ENCODE data around the gene CTNNA1.
"Not testable (repeated sequence)": the region's sequence is repeated elsewhere in the genome, so short reads cannot be mapped to it uniquely, and the experiment has no call there.

CTNNA1 gene

DNA sequence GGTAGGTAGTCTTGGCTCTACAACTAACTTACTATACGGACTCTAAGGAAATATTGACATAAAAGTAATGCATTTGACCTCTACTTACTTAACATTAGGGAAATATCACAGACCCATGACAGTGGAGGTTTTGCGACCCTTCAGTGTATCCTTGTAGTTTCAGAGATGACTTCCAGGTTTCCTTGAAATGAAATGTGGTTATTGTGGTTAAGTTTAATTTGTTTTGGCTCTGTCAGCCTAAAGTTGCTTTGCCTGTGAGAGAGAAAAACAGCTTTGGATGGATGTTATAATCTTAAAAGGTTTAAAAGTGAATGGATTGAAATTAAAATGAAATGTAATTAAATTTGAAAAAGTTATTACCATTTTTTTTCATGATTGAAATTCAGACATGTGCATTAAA is 79.0 kb downstream of the CTNNA1 start:
- no peaks in the 10 kb centered on the region for H3K79me2 ChIP-seq (ENCODE audit: insufficient read depth, low read length)
- no peaks in the 10 kb centered on the region for H3F3A ChIP-seq (ENCODE audit: low read depth)
- H3K4me1 ChIP-seq (ENCODE audit: insufficient read depth, low read length, poor library complexity, severe bottlenecking): peaks cover 14% of the 10 kb centered on the region
- H3K36me3 ChIP-seq (ENCODE audit: insufficient read depth, low read length): peaks cover 8% of the 10 kb centered on the region; the same call in 1 of the 2 replicates
- H3K4me2 ChIP-seq (ENCODE audit: low read depth, low read length, poor library complexity, severe bottlenecking): peak overlapping the region; percentile 2
- peaks cover 6% of the 10 kb centered on the region for H4K20me1 ChIP-seq (ENCODE audit: insufficient read depth, low read length, poor library complexity, severe bottlenecking)
- H3K4me3 ChIP-seq (ENCODE audit: low read length, poor library complexity, severe bottlenecking): no peak overlapping the region
- H3K9me3 ChIP-seq (ENCODE audit: insufficient read depth, low read depth, low read length): no peaks in the 10 kb centered on the region
- no peak overlapping the region for H2AFZ ChIP-seq (ENCODE audit: low read length)
- TF ChIP-seq EZH2phosphoT487 (IDR thresholded peaks at IDR 0.05; ENCODE audit: borderline replicate concordance): no peak
- TF ChIP-seq, protein P1, sequence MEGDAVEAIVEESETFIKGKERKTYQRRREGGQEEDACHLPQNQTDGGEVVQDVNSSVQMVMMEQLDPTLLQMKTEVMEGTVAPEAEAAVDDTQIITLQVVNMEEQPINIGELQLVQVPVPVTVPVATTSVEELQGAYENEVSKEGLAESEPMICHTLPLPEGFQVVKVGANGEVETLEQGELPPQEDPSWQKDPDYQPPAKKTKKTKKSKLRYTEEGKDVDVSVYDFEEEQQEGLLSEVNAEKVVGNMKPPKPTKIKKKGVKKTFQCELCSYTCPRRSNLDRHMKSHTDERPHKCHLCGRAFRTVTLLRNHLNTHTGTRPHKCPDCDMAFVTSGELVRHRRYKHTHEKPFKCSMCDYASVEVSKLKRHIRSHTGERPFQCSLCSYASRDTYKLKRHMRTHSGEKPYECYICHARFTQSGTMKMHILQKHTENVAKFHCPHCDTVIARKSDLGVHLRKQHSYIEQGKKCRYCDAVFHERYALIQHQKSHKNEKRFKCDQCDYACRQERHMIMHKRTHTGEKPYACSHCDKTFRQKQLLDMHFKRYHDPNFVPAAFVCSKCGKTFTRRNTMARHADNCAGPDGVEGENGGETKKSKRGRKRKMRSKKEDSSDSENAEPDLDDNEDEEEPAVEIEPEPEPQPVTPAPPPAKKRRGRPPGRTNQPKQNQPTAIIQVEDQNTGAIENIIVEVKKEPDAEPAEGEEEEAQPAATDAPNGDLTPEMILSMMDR (conservative IDR thresholded peaks at IDR 0.05; ENCODE audit: low read length): no peak
- no peak overlapping the region for H3K9ac ChIP-seq (ENCODE audit: low read depth, low read length, poor library complexity, severe bottlenecking)
- H3K9me2 ChIP-seq (replicated peaks; ENCODE audit: low read depth, low read length): no peaks in the 10 kb centered on the region
- H3K27me3 ChIP-seq (ENCODE audit: insufficient read depth, low read length, poor library complexity, severe bottlenecking): no peaks in the 10 kb centered on the region

DNA sequence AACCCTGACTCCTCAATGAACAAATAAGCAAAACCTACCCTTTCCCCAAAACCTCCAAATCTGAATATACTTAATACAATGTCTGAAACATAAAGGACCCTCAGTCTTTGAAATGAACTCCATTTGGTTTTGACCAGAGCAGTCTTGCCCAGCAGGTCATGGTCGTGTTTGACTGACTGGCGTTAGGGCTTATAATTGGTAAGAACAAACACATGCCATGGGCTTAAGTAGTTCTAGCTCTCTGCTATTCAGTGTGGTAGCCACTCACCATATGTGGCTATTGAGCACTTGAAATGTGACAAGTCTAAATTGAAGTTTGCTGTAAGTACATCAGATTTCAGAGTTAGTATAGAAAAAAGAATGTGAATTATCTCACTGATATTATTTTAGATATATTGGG is 79.9 kb downstream of the CTNNA1 start:
- H3K27me3 ChIP-seq (ENCODE audit: insufficient read depth, low read length, poor library complexity, severe bottlenecking): no peaks in the 10 kb centered on the region
- H3F3A ChIP-seq (ENCODE audit: low read depth): no peaks in the 10 kb centered on the region
- no peak overlapping the region for H3K4me3 ChIP-seq (ENCODE audit: low read length, poor library complexity, severe bottlenecking)
- no peaks in the 10 kb centered on the region for H3K9me2 ChIP-seq (replicated peaks; ENCODE audit: low read depth, low read length)
- H3K36me3 ChIP-seq (ENCODE audit: insufficient read depth, low read length): peaks cover under 1% of the 10 kb centered on the region; the same call in 1 of the 2 replicates
- H3K79me2 ChIP-seq (ENCODE audit: insufficient read depth, low read length): no peaks in the 10 kb centered on the region
- no peaks in the 10 kb centered on the region for H3K9me3 ChIP-seq (ENCODE audit: insufficient read depth, low read depth, low read length)
- no peak overlapping the region for H2AFZ ChIP-seq (ENCODE audit: low read length)
- peaks cover 6% of the 10 kb centered on the region for H4K20me1 ChIP-seq (ENCODE audit: insufficient read depth, low read length, poor library complexity, severe bottlenecking)
- no peak for TF ChIP-seq EZH2phosphoT487 (IDR thresholded peaks at IDR 0.05; ENCODE audit: borderline replicate concordance)
- TF ChIP-seq, protein P1 (conservative IDR thresholded peaks at IDR 0.05; ENCODE audit: low read length): no peak
- no peak overlapping the region for H3K4me2 ChIP-seq (ENCODE audit: low read depth, low read length, poor library complexity, severe bottlenecking)
- no peak overlapping the region for H3K9ac ChIP-seq (ENCODE audit: low read depth, low read length, poor library complexity, severe bottlenecking)
- peaks cover 14% of the 10 kb centered on the region for H3K4me1 ChIP-seq (ENCODE audit: insufficient read depth, low read length, poor library complexity, severe bottlenecking)

DNA sequence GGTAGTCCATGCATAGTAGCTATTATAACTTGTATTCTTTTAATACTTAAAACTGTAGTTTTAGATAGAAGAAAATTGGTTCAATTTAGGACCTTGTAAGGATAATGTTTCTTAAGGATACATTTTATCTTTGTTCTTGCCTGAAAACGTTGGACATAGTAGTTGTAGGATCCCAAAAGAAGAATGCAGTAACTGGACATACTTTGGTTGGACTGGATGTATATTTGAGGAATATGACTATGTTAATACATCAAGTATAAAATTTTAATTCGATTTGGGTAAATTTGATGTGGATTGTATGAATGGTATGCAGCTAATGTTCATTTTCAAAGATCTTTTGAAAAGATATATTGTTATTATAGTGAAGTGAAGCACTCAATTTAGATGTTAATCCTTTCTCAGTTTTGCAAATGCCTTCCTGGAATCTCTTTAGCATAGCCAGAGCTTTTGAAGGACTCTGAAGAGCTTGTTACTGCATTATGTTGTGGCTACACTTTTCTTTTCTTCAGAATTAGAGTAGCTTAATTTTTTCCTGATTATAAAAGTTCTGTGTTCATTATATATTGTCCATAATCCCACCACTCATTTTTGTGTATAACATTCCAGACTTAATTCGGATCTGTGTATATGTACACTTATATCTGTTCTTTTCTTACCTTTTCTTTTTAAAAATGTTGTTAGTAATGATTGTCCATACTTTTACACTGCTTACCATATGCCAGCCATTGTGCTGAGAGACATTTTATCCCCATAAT is 80.7 kb downstream of the CTNNA1 start:
- no peaks in the 10 kb centered on the region for H3K9me3 ChIP-seq (ENCODE audit: insufficient read depth, low read depth, low read length)
- no peaks in the 10 kb centered on the region for H3K36me3 ChIP-seq (ENCODE audit: insufficient read depth, low read length)
- no peak overlapping the region for H3K4me2 ChIP-seq (ENCODE audit: low read depth, low read length, poor library complexity, severe bottlenecking)
- no peaks in the 10 kb centered on the region for H3K9me2 ChIP-seq (replicated peaks; ENCODE audit: low read depth, low read length)
- H3K4me1 ChIP-seq (ENCODE audit: insufficient read depth, low read length, poor library complexity, severe bottlenecking): peaks cover 14% of the 10 kb centered on the region
- no peaks in the 10 kb centered on the region for H3F3A ChIP-seq (ENCODE audit: low read depth)
- H2AFZ ChIP-seq (ENCODE audit: low read length): no peak overlapping the region
- no peak overlapping the region for H3K4me3 ChIP-seq (ENCODE audit: low read length, poor library complexity, severe bottlenecking)
- H4K20me1 ChIP-seq (ENCODE audit: insufficient read depth, low read length, poor library complexity, severe bottlenecking): peaks cover 6% of the 10 kb centered on the region
- no peak overlapping the region for H3K9ac ChIP-seq (ENCODE audit: low read depth, low read length, poor library complexity, severe bottlenecking)
- H3K79me2 ChIP-seq (ENCODE audit: insufficient read depth, low read length): no peaks in the 10 kb centered on the region
- no peaks in the 10 kb centered on the region for H3K27me3 ChIP-seq (ENCODE audit: insufficient read depth, low read length, poor library complexity, severe bottlenecking)
- TF ChIP-seq, protein P1 (conservative IDR thresholded peaks at IDR 0.05; ENCODE audit: low read length): no peak
- TF ChIP-seq EZH2phosphoT487 (IDR thresholded peaks at IDR 0.05; ENCODE audit: borderline replicate concordance): no peak

DNA sequence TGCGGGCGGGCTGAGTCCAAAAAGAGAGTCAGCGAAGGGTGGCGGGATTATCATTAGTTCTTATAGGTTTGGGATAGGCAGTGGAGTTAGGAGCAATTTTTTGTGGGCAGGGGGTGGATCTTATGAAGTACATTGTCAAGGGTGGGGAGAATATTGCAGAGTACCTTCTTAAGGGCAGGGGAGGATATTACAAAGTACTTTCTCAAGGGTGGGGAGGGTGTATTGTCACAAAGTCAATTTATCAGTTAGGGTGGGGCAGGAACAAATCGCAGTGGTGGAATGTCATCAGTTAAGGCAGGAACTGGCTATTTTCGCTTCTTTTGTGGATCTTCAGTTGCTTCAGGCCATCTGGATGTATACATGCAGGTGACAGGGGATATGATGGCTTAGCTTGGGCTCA is 81.6 kb downstream of the CTNNA1 start:
- not testable (repeated sequence) for H3F3A ChIP-seq (ENCODE audit: low read depth)

More for the DNA sequence above, 81.6 kb downstream of the CTNNA1 start:
- not testable (repeated sequence) for H3K27me3 ChIP-seq (ENCODE audit: insufficient read depth, low read length, poor library complexity, severe bottlenecking); H3K9me3 ChIP-seq (ENCODE audit: insufficient read depth, low read depth, low read length); H2AFZ ChIP-seq (ENCODE audit: low read length); H3K9me2 ChIP-seq (replicated peaks; ENCODE audit: low read depth, low read length); H3K4me2 ChIP-seq (ENCODE audit: low read depth, low read length, poor library complexity, severe bottlenecking); H3K4me3 ChIP-seq (ENCODE audit: low read length, poor library complexity, severe bottlenecking); H4K20me1 ChIP-seq (ENCODE audit: insufficient read depth, low read length, poor library complexity, severe bottlenecking); H3K79me2 ChIP-seq (ENCODE audit: insufficient read depth, low read length); H3K36me3 ChIP-seq (ENCODE audit: insufficient read depth, low read length); H3K9ac ChIP-seq (ENCODE audit: low read depth, low read length, poor library complexity, severe bottlenecking)
- H3K4me1 ChIP-seq (ENCODE audit: insufficient read depth, low read length, poor library complexity, severe bottlenecking): peaks cover 14% of the 10 kb centered on the region
